ENCODE results near the gene SUGCT. TPM values are rescaled to one million over a fixed set of nuclear protein-coding genes. Genes with fewer than 3 reads are reported as not detected.
"Not testable (repeated sequence)": the region's sequence is repeated elsewhere in the genome, so short reads cannot be mapped to it uniquely, and the experiment has no call there.

The SUGCT gene
- total and polyA plus RNA-seq, 4 donors = 37.9 to 152 (median 53.2) TPM

- Histone ChIP-seq H3K27ac (ENCODE audit: low read depth in 1 of 2, low read length in 2 of 2) (no peak overlapping the region), H3K4me3 (ENCODE audit: low read length in 2 of 2) (no peak overlapping the region), H3K27me3 (ENCODE audit: control insufficient read depth in 1 of 2, insufficient read depth in 2 of 2, low read length in 1 of 2) (no peaks in the 10 kb centered on the region), H3K9me3 (ENCODE audit: control insufficient read depth, low read length) (no peaks in the 10 kb centered on the region), H3K4me1 (ENCODE audit: control insufficient read depth in 1 of 2, insufficient read depth in 2 of 2, low read length in 2 of 2) (no peaks in the 10 kb centered on the region), H3K36me3 (ENCODE audit: control insufficient read depth in 1 of 2, insufficient read depth in 2 of 2, low read length in 1 of 2) (no peaks in the 10 kb centered on the region)
- 13 to 14% methylated on average over 3 of the region's 3 CpGs for WGBS, 2 donors
- intact Hi-C loops (cut with DNase I) = no loop called here
- no peak for ATAC-seq (ENCODE audit: low FRiP score)
- DNase-seq = no peak
Measured at GRCh38 chr7:40101201-40101600, 33.6 kb upstream of the SUGCT start.

- H3K4me3 ChIP-seq (ENCODE audit: low read length in 2 of 2) = no peak overlapping the region
- H3K4me1 ChIP-seq (ENCODE audit: control insufficient read depth in 1 of 2, insufficient read depth in 2 of 2, low read length in 2 of 2) = no peaks in the 10 kb centered on the region
- no peak overlapping the region for H3K27ac ChIP-seq (ENCODE audit: low read depth in 1 of 2, low read length in 2 of 2)
- ATAC-seq (ENCODE audit: low FRiP score) (no peak), DNase-seq (no peak)
- H3K9me3 ChIP-seq (ENCODE audit: control insufficient read depth, low read length) = no peaks in the 10 kb centered on the region
- WGBS, 2 donors = 81 to 88% methylated on average over 2 of the region's 2 CpGs
- H3K27me3 ChIP-seq (ENCODE audit: control insufficient read depth in 1 of 2, insufficient read depth in 2 of 2, low read length in 1 of 2) = no peaks in the 10 kb centered on the region
- no peaks in the 10 kb centered on the region for H3K36me3 ChIP-seq (ENCODE audit: control insufficient read depth in 1 of 2, insufficient read depth in 2 of 2, low read length in 1 of 2)
- intact Hi-C loops (cut with DNase I) = no loop called here
Measured at GRCh38 chr7:40102897-40103296, 31.9 kb upstream of the SUGCT start.

GRCh38 chr7:40105879-40106473 is 28.8 kb upstream of the SUGCT start:
- ATAC-seq (ENCODE audit: low FRiP score) = no peak
- Histone ChIP-seq H3K4me1 (ENCODE audit: control insufficient read depth in 1 of 2, insufficient read depth in 2 of 2, low read length in 2 of 2) (no peaks in the 10 kb centered on the region), H3K4me3 (ENCODE audit: low read length in 2 of 2) (no peak overlapping the region), H3K27ac (ENCODE audit: low read depth in 1 of 2, low read length in 2 of 2) (no peak overlapping the region), H3K9me3 (ENCODE audit: control insufficient read depth, low read length) (no peaks in the 10 kb centered on the region), H3K27me3 (ENCODE audit: control insufficient read depth in 1 of 2, insufficient read depth in 2 of 2, low read length in 1 of 2) (no peaks in the 10 kb centered on the region), H3K36me3 (ENCODE audit: control insufficient read depth in 1 of 2, insufficient read depth in 2 of 2, low read length in 1 of 2) (no peaks in the 10 kb centered on the region)
- DNase-seq = no peak
- intact Hi-C loops (cut with DNase I) = no loop called here
- WGBS, 2 donors = 66 to 88% methylated on average over 4 of the region's 4 CpGs

GRCh38 chr7:40115936-40116335 is 18.9 kb upstream of the SUGCT start:
- WGBS, 2 donors = 94 to 98% methylated on average over 2 of the region's 2 CpGs
- no peak for ATAC-seq (ENCODE audit: low FRiP score)
- no peaks in the 10 kb centered on the region for H3K4me1 ChIP-seq (ENCODE audit: control insufficient read depth in 1 of 2, insufficient read depth in 2 of 2, low read length in 2 of 2)
- no peak overlapping the region for H3K4me3 ChIP-seq (ENCODE audit: low read length in 2 of 2)
- no peaks in the 10 kb centered on the region for H3K36me3 ChIP-seq (ENCODE audit: control insufficient read depth in 1 of 2, insufficient read depth in 2 of 2, low read length in 1 of 2)
- no peaks in the 10 kb centered on the region for H3K27me3 ChIP-seq (ENCODE audit: control insufficient read depth in 1 of 2, insufficient read depth in 2 of 2, low read length in 1 of 2)
- DNase-seq = no peak
- no peaks in the 10 kb centered on the region for H3K9me3 ChIP-seq (ENCODE audit: control insufficient read depth, low read length)
- intact Hi-C loops (cut with DNase I) = no loop called here
- H3K27ac ChIP-seq (ENCODE audit: low read depth in 1 of 2, low read length in 2 of 2) = no peak overlapping the region

GRCh38 chr7:40117199-40117598 is 17.6 kb upstream of the SUGCT start:
- DNase-seq; H3K36me3 ChIP-seq (ENCODE audit: control insufficient read depth in 1 of 2, insufficient read depth in 2 of 2, low read length in 1 of 2); H3K27ac ChIP-seq (ENCODE audit: low read depth in 1 of 2, low read length in 2 of 2); ATAC-seq (ENCODE audit: low FRiP score); H3K27me3 ChIP-seq (ENCODE audit: control insufficient read depth in 1 of 2, insufficient read depth in 2 of 2, low read length in 1 of 2); H3K4me3 ChIP-seq (ENCODE audit: low read length in 2 of 2); H3K4me1 ChIP-seq (ENCODE audit: control insufficient read depth in 1 of 2, insufficient read depth in 2 of 2, low read length in 2 of 2); H3K9me3 ChIP-seq (ENCODE audit: control insufficient read depth, low read length); intact Hi-C loops (cut with DNase I): not testable (repeated sequence)
- 93 to 96% methylated on average over 9 of the region's 9 CpGs for WGBS, 2 donors

GRCh38 chr7:40118201-40118600 is 16.6 kb upstream of the SUGCT start:
- H3K36me3 ChIP-seq (ENCODE audit: control insufficient read depth in 1 of 2, insufficient read depth in 2 of 2, low read length in 1 of 2); ATAC-seq (ENCODE audit: low FRiP score); DNase-seq; intact Hi-C loops (cut with DNase I); H3K9me3 ChIP-seq (ENCODE audit: control insufficient read depth, low read length); H3K27ac ChIP-seq (ENCODE audit: low read depth in 1 of 2, low read length in 2 of 2); H3K4me1 ChIP-seq (ENCODE audit: control insufficient read depth in 1 of 2, insufficient read depth in 2 of 2, low read length in 2 of 2); H3K4me3 ChIP-seq (ENCODE audit: low read length in 2 of 2); H3K27me3 ChIP-seq (ENCODE audit: control insufficient read depth in 1 of 2, insufficient read depth in 2 of 2, low read length in 1 of 2): not testable (repeated sequence)
- 78 to 86% methylated on average over 7 of the region's 7 CpGs for WGBS, 2 donors

- Histone ChIP-seq H3K4me3 (ENCODE audit: low read length in 2 of 2) (no peak overlapping the region), H3K4me1 (ENCODE audit: control insufficient read depth in 1 of 2, insufficient read depth in 2 of 2, low read length in 2 of 2) (no peaks in the 10 kb centered on the region), H3K9me3 (ENCODE audit: control insufficient read depth, low read length) (no peaks in the 10 kb centered on the region), H3K36me3 (ENCODE audit: control insufficient read depth in 1 of 2, insufficient read depth in 2 of 2, low read length in 1 of 2) (no peaks in the 10 kb centered on the region), H3K27ac (ENCODE audit: low read depth in 1 of 2, low read length in 2 of 2) (no peak overlapping the region), H3K27me3 (ENCODE audit: control insufficient read depth in 1 of 2, insufficient read depth in 2 of 2, low read length in 1 of 2) (no peaks in the 10 kb centered on the region)
- ATAC-seq (ENCODE audit: low FRiP score) (no peak), DNase-seq (no peak)
- 87 to 91% methylated on average over 5 of the region's 5 CpGs for WGBS, 2 donors
- intact Hi-C loops (cut with DNase I) = no loop called here
Measured at GRCh38 chr7:40120020-40120419, 14.8 kb upstream of the SUGCT start.

GRCh38 chr7:40122100-40122939 is 12.5 kb upstream of the SUGCT start:
- H3K4me1 ChIP-seq (ENCODE audit: control insufficient read depth in 1 of 2, insufficient read depth in 2 of 2, low read length in 2 of 2); intact Hi-C loops (cut with DNase I); DNase-seq; ATAC-seq (ENCODE audit: low FRiP score); H3K36me3 ChIP-seq (ENCODE audit: control insufficient read depth in 1 of 2, insufficient read depth in 2 of 2, low read length in 1 of 2); H3K4me3 ChIP-seq (ENCODE audit: low read length in 2 of 2); H3K27me3 ChIP-seq (ENCODE audit: control insufficient read depth in 1 of 2, insufficient read depth in 2 of 2, low read length in 1 of 2); H3K27ac ChIP-seq (ENCODE audit: low read depth in 1 of 2, low read length in 2 of 2); H3K9me3 ChIP-seq (ENCODE audit: control insufficient read depth, low read length): not testable (repeated sequence)
- WGBS, 2 donors = 94% methylated on average over 14 of the region's 14 CpGs

- no peak for ATAC-seq (ENCODE audit: low FRiP score)
- intact Hi-C loops (cut with DNase I) = no loop called here
- Histone ChIP-seq H3K27me3 (ENCODE audit: control insufficient read depth in 1 of 2, insufficient read depth in 2 of 2, low read length in 1 of 2) (no peaks in the 10 kb centered on the region), H3K4me1 (ENCODE audit: control insufficient read depth in 1 of 2, insufficient read depth in 2 of 2, low read length in 2 of 2) (no peaks in the 10 kb centered on the region), H3K36me3 (ENCODE audit: control insufficient read depth in 1 of 2, insufficient read depth in 2 of 2, low read length in 1 of 2) (no peaks in the 10 kb centered on the region), H3K9me3 (ENCODE audit: control insufficient read depth, low read length) (no peaks in the 10 kb centered on the region), H3K4me3 (ENCODE audit: low read length in 2 of 2) (no peak overlapping the region), H3K27ac (ENCODE audit: low read depth in 1 of 2, low read length in 2 of 2) (no peak overlapping the region)
- 96% methylated on average over 2 of the region's 2 CpGs for WGBS, 2 donors
- no peak for DNase-seq
Measured at GRCh38 chr7:40122940-40123254, 11.9 kb upstream of the SUGCT start.
